UCSD-AML1 (cell line): ENCODE measurements around the gene DOCK8.

Source experiments
- DNase-seq: peaks from one replicate; lab custom pipeline; 2025; ENCODE audit not compliant: unreplicated experiment; lab: John Stamatoyannopoulos, UW

The DOCK8 gene

GRCh38 chr9:354453-354852 lies 139.8 kb downstream of the DOCK8 start:
- no peak for DNase-seq

- no peak for DNase-seq
These were observed 142.9 kb downstream of the DOCK8 start for GRCh38 chr9:357560-357959.

GRCh38 chr9:362561-363273 lies 148.1 kb downstream of the DOCK8 start:
- no peak for DNase-seq

GRCh38 chr9:363274-363612 lies 148.6 kb downstream of the DOCK8 start:
- no peak for DNase-seq

GRCh38 chr9:365436-365835 lies 150.8 kb downstream of the DOCK8 start:
- no peak for DNase-seq

- DNase-seq, result no peak
These were observed 152.0 kb downstream of the DOCK8 start for GRCh38 chr9:366620-367019.

- DNase-seq, result no peak
These were observed 155.4 kb downstream of the DOCK8 start for GRCh38 chr9:370086-370485.

GRCh38 chr9:371349-371748 lies 156.7 kb downstream of the DOCK8 start:
- DNase-seq, result no peak

- no peak for DNase-seq
These were observed 157.5 kb downstream of the DOCK8 start for GRCh38 chr9:372128-372527.

GRCh38 chr9:373759-374206 lies 159.1 kb downstream of the DOCK8 start:
- no peak for DNase-seq

GRCh38 chr9:374736-375135 lies 160.1 kb downstream of the DOCK8 start:
- no peak for DNase-seq

- no peak for DNase-seq
These were observed 161.4 kb downstream of the DOCK8 start for GRCh38 chr9:376115-376514.

GRCh38 chr9:378263-378662 lies 163.6 kb downstream of the DOCK8 start:
- no peak for DNase-seq

- no peak for DNase-seq
These were observed 167.7 kb downstream of the DOCK8 start for GRCh38 chr9:382383-382782.

GRCh38 chr9:385818-386398 lies 171.2 kb downstream of the DOCK8 start:
- no peak for DNase-seq

- no peak for DNase-seq
These were observed 174.5 kb downstream of the DOCK8 start for GRCh38 chr9:389159-389558.

- DNase-seq, result no peak
These were observed 175.1 kb downstream of the DOCK8 start for GRCh38 chr9:389758-390157.

- DNase-seq, result no peak
These were observed 177.6 kb downstream of the DOCK8 start for GRCh38 chr9:392077-392804.

- no peak for DNase-seq
These were observed 179.8 kb downstream of the DOCK8 start for GRCh38 chr9:394347-395052.

- DNase-seq, result no peak
These were observed 181.7 kb downstream of the DOCK8 start for GRCh38 chr9:396396-396795.

GRCh38 chr9:398085-398484 lies 183.4 kb downstream of the DOCK8 start:
- no peak for DNase-seq

- no peak for DNase-seq
These were observed 186.6 kb downstream of the DOCK8 start for GRCh38 chr9:401223-401622.
